ENCODE measurements around the gene OSR1. TPM values are rescaled to one million over a fixed set of nuclear protein-coding genes. Genes with fewer than 3 reads are reported as not detected.

OSR1 gene
- total RNA-seq (2021; ENCODE audit: unreplicated experiment) (2.6 TPM), Bru-seq, nascent RNA (percentile 36 among the genes with signal in this experiment), BruChase-seq, experiment 1, labeled RNA remaining after a 6-hour chase (percentile 20 among the genes with signal in this experiment), BruChase-seq, experiment 2, labeled RNA remaining after a 2-hour chase (percentile 35 among the genes with signal in this experiment)
- 1.1 TPM in 2 replicates for polyA plus RNA-seq (2012)
- long read RNA-seq = 0 reads

DNA sequence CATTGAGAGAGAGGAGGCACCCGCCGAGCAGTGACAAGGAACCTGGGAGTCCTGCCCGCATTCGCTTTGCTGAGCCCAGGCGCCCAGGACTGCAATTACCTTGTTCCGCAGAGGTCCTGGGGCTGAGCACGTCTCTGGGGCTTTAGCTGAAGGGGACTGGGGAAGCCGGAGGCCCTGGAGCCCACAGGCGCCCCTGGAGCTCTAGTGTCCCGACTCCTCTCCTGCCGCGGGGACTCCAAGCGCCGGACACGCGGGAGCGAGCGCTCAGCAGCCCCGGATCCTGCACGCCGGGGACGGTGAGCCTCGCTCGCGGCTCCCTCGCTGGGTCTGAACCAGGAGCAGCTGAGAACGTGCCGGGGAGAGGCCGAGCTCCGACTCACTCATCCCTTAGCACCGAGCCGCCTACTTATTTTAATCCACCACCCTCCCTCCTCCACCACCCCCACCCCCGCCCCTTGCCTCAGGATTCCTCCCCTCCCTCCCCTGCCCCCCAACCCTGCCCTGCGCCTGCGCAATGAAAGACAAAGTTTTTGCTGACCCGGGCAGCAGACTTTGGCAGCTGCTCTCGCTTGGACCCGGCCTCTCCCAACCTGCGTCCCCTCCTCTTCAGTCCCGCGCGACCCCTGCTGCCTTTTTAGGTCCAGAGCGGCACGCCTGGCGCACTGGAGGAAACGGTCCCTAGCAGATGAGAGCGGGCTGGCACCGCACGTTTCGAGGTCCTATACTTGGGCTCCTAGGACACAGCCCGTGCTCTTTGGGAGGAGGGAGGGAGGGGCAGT, at the start of gene OSR1:
Gene OSR1 (minus strand): TSS at position 382 of the 779 bp plus-strand sequence. CDS start 4,818 bp downstream, outside the sequence.
- Histone ChIP-seq H3K27me3 (ENCODE audit: insufficient read depth, low read length) (no peaks in the 10 kb centered on the region), H2AFZ (ENCODE audit: low read depth, low read length, poor library complexity, severe bottlenecking) (peak within 1 kb of the TSS; percentile 45), H4K20me1 (ENCODE audit: insufficient read depth) (no peaks in the 10 kb centered on the region), H3K4me3 (replicated peaks in 1 of 2; ENCODE audit: low read depth in 1 of 2, low read length in 2 of 2) (peak within 1 kb of the TSS; percentile 52 to 64), H3K4me1 (ENCODE audit: control insufficient read depth in 1 of 2, insufficient read depth in 2 of 2, low read length in 2 of 2) (peaks cover 0 to 20% of the 10 kb centered on the region in 2 experiments; a peak in 2 of 4 replicates), H3K27ac (ENCODE audit: low read depth, low read length) (peak within 1 kb of the TSS; percentile 38; the same call in 1 of the 2 replicates), H3K9me2 (ENCODE audit: insufficient read depth) (no peaks in the 10 kb centered on the region), H3K36me3 (ENCODE audit: control insufficient read depth in 1 of 2, insufficient read depth in 2 of 2, low read length in 2 of 2) (no peaks in the 10 kb centered on the region), H3K9ac (ENCODE audit: low read length) (peak within 1 kb of the TSS; percentile 61), H3K4me2 (ENCODE audit: low read length) (peak within 1 kb of the TSS; percentile 87), H3K9me3 (ENCODE audit: control insufficient read depth in 1 of 2, insufficient read depth in 1 of 2, low read depth in 1 of 2, low read length in 2 of 2) (no peaks in the 10 kb centered on the region), H3K79me2 (ENCODE audit: insufficient read depth, low read length) (no peaks in the 10 kb centered on the region)
- ChIA-PET POLR2A (no interaction called here), CTCF (interaction anchor here (0.6 to 0.7 kb wide), 2 partner anchors 505 to 608 kb away, joined by 3 to 5 read pairs; no protein-coding TSS in a partner anchor), RAD21 (ENCODE audit: low non-redundant PET in 1 of 2, low total read pairs in 2 of 2, uncharacterized antibody in 2 of 2, unreplicated experiment in 2 of 2) (interaction anchor here in 1 of 2 experiments (0.6 kb wide), 1 partner anchor 347 kb away, joined by 10 read pairs; no protein-coding TSS in a partner anchor)
- ATAC-seq = peak; percentile 54
- DNase-seq (ENCODE audit: low read depth, low spot score) = no peak
- intact Hi-C loops (cut with micrococcal nuclease) = no loop called here
- TF ChIP-seq SRF (IDR thresholded peaks at IDR 0.05; ENCODE audit: low read depth) = no peak
- no peak for TF ChIP-seq CEBPB (IDR thresholded peaks at IDR 0.05; ENCODE audit: low read depth)
- TF ChIP-seq, protein P1, sequence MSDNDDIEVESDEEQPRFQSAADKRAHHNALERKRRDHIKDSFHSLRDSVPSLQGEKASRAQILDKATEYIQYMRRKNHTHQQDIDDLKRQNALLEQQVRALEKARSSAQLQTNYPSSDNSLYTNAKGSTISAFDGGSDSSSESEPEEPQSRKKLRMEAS (IDR thresholded peaks at IDR 0.05) = 0 out of 2 replicates have a peak, but pooled peaks have one; percentile 18
- TF ChIP-seq POLR2AphosphoS5 (IDR thresholded peaks at IDR 0.05; ENCODE audit: low read depth, low read length) = 0 out of 2 replicates have a peak, but pooled peaks have one; percentile 29
- TF ChIP-seq ZBTB33 (IDR thresholded peaks at IDR 0.05; ENCODE audit: extremely low read depth, insufficient replicate concordance, low read length) = no peak
- TSS peak; percentile 60 for BruUV-seq (replicated peaks)

All from HCT116 (cell line).